GM12878 (cell line): ENCODE results near the gene RNASEH2A. TPM values are rescaled to one million over a fixed set of nuclear protein-coding genes. Genes with fewer than 3 reads are reported as not detected.

Source experiments
- ATF7 ChIP-seq: fragments of 450-650 bp; IDR thresholded peaks from 2 replicates; pipeline ENCODE4 v1.6.1; 2016; ENCODE audit warnings: low read depth, mild to moderate bottlenecking
- EED ChIP-seq: sonication (generic); IDR thresholded peaks from 2 replicates; pipeline ENCODE4 v1.6.1; 2016; ENCODE audit warnings: antibody characterized with exemption, low read depth
- ESRRA ChIP-seq: IDR thresholded peaks from 2 replicates; pipeline ENCODE4 v1.6.1; 2012; ENCODE audit warnings: mild to moderate bottlenecking, low read length, improper control_type of control experiment
- HDGF ChIP-seq: fragments of 450-650 bp; IDR thresholded peaks from 2 replicates; pipeline ENCODE4 v1.6.1; 2016; ENCODE audit warnings: antibody characterized with exemption
- HSF1 ChIP-seq: fragments of 150-350 bp; IDR thresholded peaks from 2 replicates; pipeline ENCODE4 v1.6.1; 2014; ENCODE audit warnings: mild to moderate bottlenecking, low read depth, low read length
- IKZF1 ChIP-seq: fragments of 450-650 bp; conservative IDR thresholded peaks from 2 replicates; pipeline ENCODE4 v1.6.1; 2017; ENCODE audit warnings: antibody characterized with exemption, mild to moderate bottlenecking
- IKZF2 ChIP-seq, 2 experiments: fragments of 450-650 bp; IDR thresholded peaks; 2 replicates each; pipeline ENCODE4 v1.6.1; 2017; ENCODE audit warnings: mild to moderate bottlenecking in 2 of 2, moderate library complexity in 2 of 2
- LARP7 ChIP-seq: fragments of 450-650 bp; IDR thresholded peaks from 2 replicates; pipeline ENCODE4 v1.6.1; 2017; ENCODE audit warnings: mild to moderate bottlenecking
- MYC ChIP-seq: IDR thresholded peaks from 2 replicates; pipeline ENCODE4 v1.6.1; 2011; ENCODE audit warnings: mild to moderate bottlenecking, low read length, moderate library complexity, inconsistent platforms; ENCODE audit not compliant: insufficient read depth, insufficient replicate concordance, insufficient read length, severe bottlenecking
- PAX5 ChIP-seq: IDR thresholded peaks from 2 replicates; pipeline ENCODE4 v1.6.1; 2011; ENCODE audit warnings: low read depth, low read length, borderline replicate concordance
- PAX8 ChIP-seq: fragments of 450-650 bp; IDR thresholded peaks from 2 replicates; pipeline ENCODE4 v1.6.1; 2017; ENCODE audit warnings: mild to moderate bottlenecking, moderate library complexity
- POLR2A ChIP-seq: IDR thresholded peaks from 2 replicates; pipeline ENCODE4 v1.6.1; 2011; ENCODE audit warnings: low read depth, mild to moderate bottlenecking, low read length
- POLR2AphosphoS5 ChIP-seq: IDR thresholded peaks from 2 replicates; pipeline ENCODE4 v1.6.1; 2011; ENCODE audit warnings: mild to moderate bottlenecking, low read length, inconsistent platforms
- RUNX3 ChIP-seq: IDR thresholded peaks from 2 replicates; pipeline ENCODE4 v1.6.1; 2012; ENCODE audit warnings: low read length, inconsistent platforms
- SIN3A ChIP-seq: IDR thresholded peaks from 2 replicates; pipeline ENCODE4 v1.6.1; 2012; ENCODE audit warnings: low read depth, low read length, improper control_type of control experiment
- SKIL ChIP-seq: fragments of 450-650 bp; IDR thresholded peaks from 2 replicates; pipeline ENCODE4 v1.6.1; 2017; ENCODE audit warnings: mild to moderate bottlenecking, low read depth, inconsistent platforms; ENCODE audit not compliant: poor library complexity, severe bottlenecking
- SP1 ChIP-seq: IDR thresholded peaks from one replicate; pipeline ENCODE4 v1.6.1; 2011; ENCODE audit warnings: low read depth, low read length
- TAF1 ChIP-seq: IDR thresholded peaks from 2 replicates; pipeline ENCODE4 v1.6.1; 2011; ENCODE audit warnings: mild to moderate bottlenecking, low read depth, low read length, borderline replicate concordance
- TARDBP ChIP-seq: IDR thresholded peaks from 2 replicates; pipeline ENCODE4 v1.6.1; 2016; ENCODE audit warnings: borderline replicate concordance
- YY1 ChIP-seq: IDR thresholded peaks from 2 replicates; pipeline ENCODE4 v1.6.1; 2011; ENCODE audit warnings: low read depth, mild to moderate bottlenecking, low read length
- polyA plus RNA-seq, 11 experiments: library from polyadenylated mRNA; depleted of rRNA in 4 of 11; unstranded in 6 of 11; stranded (reverse) in 5 of 11; fragments of >200 nt; fragmentation: Nextera tagmentation in 4 of 11; fragmentation: Illumina TruSeq in 1 of 11; extraction: Ambion mirVana in 4 of 11; extraction: Trizol in 1 of 11; gene quantifications; 1 replicate in 1 of 11; 2 replicates in 10 of 11; pipeline versions ENCODE4 v1.2.1 to v1.2.3, GENCODE V29; 2011 to 2016; ENCODE audit warnings: inconsistent platforms in 2 of 11, missing spikeins in 2 of 11, low read depth in 1 of 11
- total RNA-seq, 4 experiments: library from RNA; depleted of rRNA in 3 of 4; stranded (reverse); fragments of >200 nt in 3 of 4; fragmentation: Illumina TruSeq in 1 of 4; extraction: Trizol in 1 of 4; gene quantifications; 2 replicates each; pipeline versions ENCODE4 v1.2.1 to v1.2.3, GENCODE V29; 2013 to 2021
- TF ChIP-seq, protein P1 (sequence below): fragments of 450-650 bp; IDR thresholded peaks from 2 replicates; pipeline ENCODE4 v1.6.1; 2016; ENCODE audit warnings: mild to moderate bottlenecking
- TF ChIP-seq, protein P2 (sequence below): fragments of 450-650 bp; IDR thresholded peaks from 2 replicates; pipeline ENCODE4 v1.6.1; 2016; ENCODE audit warnings: mild to moderate bottlenecking, moderate library complexity, borderline replicate concordance

Gene RNASEH2A
- total and polyA plus RNA-seq, 10 of the 15 experiments (the other 5 are each of a cell fraction or from before 2014, with no cell fraction given) = 17.4 to 103 (median 40.4) TPM

DNA sequence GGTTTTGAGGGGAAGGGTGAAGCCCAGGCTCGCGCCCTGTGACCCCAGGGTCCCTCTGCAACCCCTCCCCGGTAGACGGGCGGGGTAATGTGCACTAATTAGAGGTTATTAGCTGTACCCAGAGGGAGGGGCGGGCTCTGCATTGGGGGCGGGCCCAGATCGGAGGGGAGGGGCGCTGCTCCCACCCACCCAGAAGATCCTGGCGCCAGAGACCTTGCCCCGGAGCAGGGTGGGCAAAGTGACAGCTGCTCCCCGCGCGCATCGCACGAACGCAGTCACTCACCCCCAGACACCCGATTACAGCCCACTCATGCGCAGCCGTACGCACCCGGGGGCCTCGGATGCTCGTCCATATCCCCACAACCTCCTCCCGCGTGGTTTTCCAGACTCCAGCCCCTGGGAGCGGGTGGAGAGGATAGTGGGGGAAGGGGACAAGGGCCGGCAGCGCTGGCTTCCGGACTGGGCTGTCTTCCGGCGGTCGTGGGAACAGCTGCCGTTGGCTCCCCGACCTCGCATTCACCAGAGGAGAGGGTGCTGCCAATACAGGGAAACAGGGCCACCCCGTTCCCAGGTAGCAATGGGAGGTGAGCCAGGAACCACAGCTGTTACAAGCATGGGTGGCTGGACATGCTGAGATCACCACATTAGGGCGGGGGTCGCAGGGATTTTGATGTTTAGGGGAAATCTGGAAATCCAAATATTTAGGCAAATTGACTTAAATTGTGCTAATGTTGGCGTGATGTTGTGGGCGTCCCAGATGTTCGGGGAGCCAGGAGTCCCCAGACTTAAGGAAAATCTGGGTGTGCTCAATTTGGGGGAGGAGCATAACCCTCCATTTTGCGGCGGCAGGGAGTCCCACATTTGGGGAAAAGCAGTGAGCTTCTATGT, 28.1 kb upstream of the RNASEH2A start (continued):
- TF ChIP-seq SKIL (no peak), HSF1 (no peak), ESRRA (0 out of 2 replicates have a peak, but pooled peaks have one; percentile 34), SIN3A (no peak), TAF1 (peak; percentile 25; the same call in 1 of the 2 replicates), RUNX3 (no peak), PAX5 (peak; percentile 23; the same call in 1 of the 2 replicates), YY1 (peak; percentile 92), IKZF2 (IDR thresholded peaks at IDR 0.05) (peak; percentile 87 to 90), PAX8 (0 out of 2 replicates have a peak, but pooled peaks have one; percentile 21), EED (peak; percentile 90), ATF7 (peak; percentile 16; the same call in 1 of the 2 replicates), LARP7 (0 out of 2 replicates have a peak, but pooled peaks have one; percentile 46), MYC (no peak), POLR2A (peak; percentile 74), IKZF1 (peak; percentile 95), SP1 (peak; percentile 4), HDGF (0 out of 2 replicates have a peak, but pooled peaks have one; percentile 17), TARDBP (no peak), POLR2AphosphoS5 (0 out of 2 replicates have a peak, but pooled peaks have one; percentile 20)
- TF ChIP-seq, protein P1, sequence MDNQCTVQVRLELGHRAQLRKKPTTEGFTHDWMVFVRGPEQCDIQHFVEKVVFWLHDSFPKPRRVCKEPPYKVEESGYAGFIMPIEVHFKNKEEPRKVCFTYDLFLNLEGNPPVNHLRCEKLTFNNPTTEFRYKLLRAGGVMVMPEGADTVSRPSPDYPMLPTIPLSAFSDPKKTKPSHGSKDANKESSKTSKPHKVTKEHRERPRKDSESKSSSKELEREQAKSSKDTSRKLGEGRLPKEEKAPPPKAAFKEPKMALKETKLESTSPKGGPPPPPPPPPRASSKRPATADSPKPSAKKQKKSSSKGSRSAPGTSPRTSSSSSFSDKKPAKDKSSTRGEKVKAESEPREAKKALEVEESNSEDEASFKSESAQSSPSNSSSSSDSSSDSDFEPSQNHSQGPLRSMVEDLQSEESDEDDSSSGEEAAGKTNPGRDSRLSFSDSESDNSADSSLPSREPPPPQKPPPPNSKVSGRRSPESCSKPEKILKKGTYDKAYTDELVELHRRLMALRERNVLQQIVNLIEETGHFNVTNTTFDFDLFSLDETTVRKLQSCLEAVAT = no peak
- TF ChIP-seq, protein P2, sequence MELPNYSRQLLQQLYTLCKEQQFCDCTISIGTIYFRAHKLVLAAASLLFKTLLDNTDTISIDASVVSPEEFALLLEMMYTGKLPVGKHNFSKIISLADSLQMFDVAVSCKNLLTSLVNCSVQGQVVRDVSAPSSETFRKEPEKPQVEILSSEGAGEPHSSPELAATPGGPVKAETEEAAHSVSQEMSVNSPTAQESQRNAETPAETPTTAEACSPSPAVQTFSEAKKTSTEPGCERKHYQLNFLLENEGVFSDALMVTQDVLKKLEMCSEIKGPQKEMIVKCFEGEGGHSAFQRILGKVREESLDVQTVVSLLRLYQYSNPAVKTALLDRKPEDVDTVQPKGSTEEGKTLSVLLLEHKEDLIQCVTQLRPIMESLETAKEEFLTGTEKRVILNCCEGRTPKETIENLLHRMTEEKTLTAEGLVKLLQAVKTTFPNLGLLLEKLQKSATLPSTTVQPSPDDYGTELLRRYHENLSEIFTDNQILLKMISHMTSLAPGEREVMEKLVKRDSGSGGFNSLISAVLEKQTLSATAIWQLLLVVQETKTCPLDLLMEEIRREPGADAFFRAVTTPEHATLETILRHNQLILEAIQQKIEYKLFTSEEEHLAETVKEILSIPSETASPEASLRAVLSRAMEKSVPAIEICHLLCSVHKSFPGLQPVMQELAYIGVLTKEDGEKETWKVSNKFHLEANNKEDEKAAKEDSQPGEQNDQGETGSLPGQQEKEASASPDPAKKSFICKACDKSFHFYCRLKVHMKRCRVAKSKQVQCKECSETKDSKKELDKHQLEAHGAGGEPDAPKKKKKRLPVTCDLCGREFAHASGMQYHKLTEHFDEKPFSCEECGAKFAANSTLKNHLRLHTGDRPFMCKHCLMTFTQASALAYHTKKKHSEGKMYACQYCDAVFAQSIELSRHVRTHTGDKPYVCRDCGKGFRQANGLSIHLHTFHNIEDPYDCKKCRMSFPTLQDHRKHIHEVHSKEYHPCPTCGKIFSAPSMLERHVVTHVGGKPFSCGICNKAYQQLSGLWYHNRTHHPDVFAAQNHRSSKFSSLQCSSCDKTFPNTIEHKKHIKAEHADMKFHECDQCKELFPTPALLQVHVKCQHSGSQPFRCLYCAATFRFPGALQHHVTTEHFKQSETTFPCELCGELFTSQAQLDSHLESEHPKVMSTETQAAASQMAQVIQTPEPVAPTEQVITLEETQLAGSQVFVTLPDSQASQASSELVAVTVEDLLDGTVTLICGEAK = no peak; the same call in 1 of the 2 replicates
